Keratinocyte (primary cell): Measurements from ENCODE around the gene LAMA3. TPM values are rescaled to one million over a fixed set of nuclear protein-coding genes. Genes with fewer than 3 reads are reported as not detected.

Experiments used
- DNase-seq: peaks from one replicate; pipeline ENCODE4 v3.0.0-alpha.2; 2011; ENCODE audit warnings: low read depth, missing footprints, low spot score
- FAIRE-seq: peaks from 2 replicates; lab custom pipeline; 2011; peaks lifted over from hg19 to GRCh38; lab: Jason Lieb, UNC
- H2AFZ ChIP-seq: 2 replicates; pipeline ENCODE4 v1.6.0; 2012; ENCODE audit warnings: low read length, control low read depth, inconsistent platforms; ENCODE audit not compliant: control insufficient read depth
- H3K27ac ChIP-seq: 2 replicates; pipeline ENCODE4 v1.5.1; 2011; ENCODE audit warnings: low read length; ENCODE audit not compliant: control insufficient read depth, insufficient read depth
- H3K27me3 ChIP-seq: 3 replicates; pipeline ENCODE4 v1.6.0; 2011; ENCODE audit warnings: low read length; ENCODE audit not compliant: control insufficient read depth, insufficient read depth; ENCODE audit errors: extremely low read depth
- H3K36me3 ChIP-seq, 2 experiments: 2 replicates in 1 of 2; 3 replicates in 1 of 2; pipeline ENCODE4 v1.5.1; 2011; ENCODE audit warnings: low read length in 2 of 2, mild to moderate bottlenecking in 1 of 2; ENCODE audit not compliant: control insufficient read depth in 2 of 2, insufficient read depth in 2 of 2; ENCODE audit errors: extremely low read depth in 1 of 2
- H3K4me1 ChIP-seq: 3 replicates; pipeline ENCODE4 v1.5.1; 2011; ENCODE audit warnings: low read length; ENCODE audit not compliant: control insufficient read depth, insufficient read depth; ENCODE audit errors: extremely low read depth
- H3K4me2 ChIP-seq: 3 replicates; pipeline ENCODE4 v1.6.0; 2011; ENCODE audit warnings: low read depth, low read length; ENCODE audit not compliant: control insufficient read depth, insufficient read depth; ENCODE audit errors: extremely low read depth
- H3K4me3 ChIP-seq, 3 experiments: fragments of 200-600 bp in 1 of 3; sonication (generic) in 1 of 3; 2 replicates in 2 of 3; 3 replicates in 1 of 3; pipeline ENCODE4 v1.5.1; 2011 to 2016; ENCODE audit warnings: low read length in 3 of 3, mild to moderate bottlenecking in 3 of 3, control low read depth in 2 of 3, inconsistent platforms in 1 of 3, low read depth in 1 of 3, mixed read lengths in 1 of 3, mixed run types in 1 of 3, moderate library complexity in 1 of 3; ENCODE audit not compliant: control insufficient read depth in 2 of 3, insufficient read depth in 2 of 3; ENCODE audit errors: extremely low read depth in 1 of 3
- H3K79me2 ChIP-seq: 2 replicates; pipeline ENCODE4 v1.6.0; 2012; ENCODE audit warnings: low read length; ENCODE audit not compliant: control insufficient read depth, insufficient read depth
- H3K9ac ChIP-seq: 3 replicates; pipeline ENCODE4 v1.6.0; 2011; ENCODE audit warnings: low read length; ENCODE audit not compliant: control insufficient read depth, insufficient read depth; ENCODE audit errors: extremely low read depth
- H3K9me1 ChIP-seq: 3 replicates; pipeline ENCODE4 v1.6.0; 2011; ENCODE audit warnings: low read length; ENCODE audit not compliant: control insufficient read depth, insufficient read depth; ENCODE audit errors: extremely low read depth
- H3K9me3 ChIP-seq: 2 replicates; pipeline ENCODE4 v1.5.1; 2012; ENCODE audit warnings: low read depth, low read length; ENCODE audit not compliant: control insufficient read depth
- H4K20me1 ChIP-seq: 3 replicates; pipeline ENCODE4 v1.6.0; 2011; ENCODE audit warnings: low read length; ENCODE audit not compliant: control insufficient read depth, insufficient read depth; ENCODE audit errors: extremely low read depth
- EZH2 ChIP-seq: IDR thresholded peaks from one replicate; pipeline ENCODE4 v1.6.1; 2012; ENCODE audit warnings: inconsistent platforms, mild to moderate bottlenecking, low read length, moderate library complexity
- dilution Hi-C: fragments of 300-500 bp; cut with MboI; formaldehyde crosslinking; loops from one replicate; pipeline ENCODE4 v1.7.0; 2020; ENCODE audit warnings: low sequenced_read_pairs; ENCODE audit not compliant: extremely low pct_ligation_motif_present
- polyA plus RNA-seq, 5 experiments: library from polyadenylated mRNA; depleted of rRNA in 3 of 5; stranded (reverse) in 3 of 5; stranded (forward) in 1 of 5; unstranded in 1 of 5; fragments of >200 nt; gene quantifications; 1 replicate in 1 of 5; 2 replicates in 3 of 5; 3 replicates in 1 of 5; pipeline versions ENCODE4 v1.2.1 to v1.2.3, GENCODE V29; 2011 to 2012; ENCODE audit warnings: missing spikeins in 2 of 5, low read depth in 1 of 5, low replicate concordance in 1 of 5
- TF ChIP-seq, protein P1 (sequence below), 3 experiments: IDR thresholded peaks in 1 of 3; conservative IDR thresholded peaks in 1 of 3; optimal IDR thresholded peaks in 1 of 3; 2 replicates in 2 of 3; 3 replicates in 1 of 3; pipeline versions ENCODE3 to v1.5.1; 2011; ENCODE audit warnings: low read length in 3 of 3, mild to moderate bottlenecking in 3 of 3, moderate library complexity in 2 of 3, control low read depth in 1 of 3, inconsistent platforms in 1 of 3; ENCODE audit not compliant: insufficient read depth in 2 of 3; ENCODE audit errors: extremely low read depth in 1 of 3

LAMA3 gene
- polyA plus RNA-seq, 1 donor (not counting 4 experiments of a cell fraction or from before 2014, with no cell fraction given) = 1,944 TPM

- dilution Hi-C loops = no loop called here
- no peaks in the 10 kb centered on the region for H3K9me1 ChIP-seq
- H3K4me1 ChIP-seq = no peaks in the 10 kb centered on the region
- H3K9me3 ChIP-seq = no peaks in the 10 kb centered on the region
- H2AFZ ChIP-seq = no peak overlapping the region
- no peak overlapping the region for H3K4me3 ChIP-seq
- H3K27ac ChIP-seq = no peak overlapping the region
- H4K20me1 ChIP-seq = no peaks in the 10 kb centered on the region
- H3K9ac ChIP-seq = no peak overlapping the region
- DNase-seq (no peak), FAIRE-seq (no peak)
- no peaks in the 10 kb centered on the region for H3K27me3 ChIP-seq
- no peak overlapping the region for H3K4me2 ChIP-seq
- no peak for TF ChIP-seq EZH2
- TF ChIP-seq, protein P1, sequence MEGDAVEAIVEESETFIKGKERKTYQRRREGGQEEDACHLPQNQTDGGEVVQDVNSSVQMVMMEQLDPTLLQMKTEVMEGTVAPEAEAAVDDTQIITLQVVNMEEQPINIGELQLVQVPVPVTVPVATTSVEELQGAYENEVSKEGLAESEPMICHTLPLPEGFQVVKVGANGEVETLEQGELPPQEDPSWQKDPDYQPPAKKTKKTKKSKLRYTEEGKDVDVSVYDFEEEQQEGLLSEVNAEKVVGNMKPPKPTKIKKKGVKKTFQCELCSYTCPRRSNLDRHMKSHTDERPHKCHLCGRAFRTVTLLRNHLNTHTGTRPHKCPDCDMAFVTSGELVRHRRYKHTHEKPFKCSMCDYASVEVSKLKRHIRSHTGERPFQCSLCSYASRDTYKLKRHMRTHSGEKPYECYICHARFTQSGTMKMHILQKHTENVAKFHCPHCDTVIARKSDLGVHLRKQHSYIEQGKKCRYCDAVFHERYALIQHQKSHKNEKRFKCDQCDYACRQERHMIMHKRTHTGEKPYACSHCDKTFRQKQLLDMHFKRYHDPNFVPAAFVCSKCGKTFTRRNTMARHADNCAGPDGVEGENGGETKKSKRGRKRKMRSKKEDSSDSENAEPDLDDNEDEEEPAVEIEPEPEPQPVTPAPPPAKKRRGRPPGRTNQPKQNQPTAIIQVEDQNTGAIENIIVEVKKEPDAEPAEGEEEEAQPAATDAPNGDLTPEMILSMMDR (optimal IDR thresholded peaks at IDR 0.05 in 1 of 3, IDR thresholded peaks at IDR 0.05 in 1 of 3, conservative IDR thresholded peaks at IDR 0.05 in 1 of 3; ENCODE audit: extremely low read depth in 1 of 3, insufficient read depth in 2 of 3, low read length in 3 of 3) = no peak
- H3K36me3 ChIP-seq = no peaks in the 10 kb centered on the region
- H3K79me2 ChIP-seq = no peaks in the 10 kb centered on the region
Observed at GRCh38 chr18:23727707-23728493, 38.6 kb downstream of the LAMA3 start.

GRCh38 chr18:23730857-23731256 is 41.6 kb downstream of the LAMA3 start:
- H2AFZ ChIP-seq = no peak overlapping the region
- dilution Hi-C loops = no loop called here
- no peak for FAIRE-seq

More at GRCh38 chr18:23730857-23731256, 41.6 kb downstream of the LAMA3 start:
- DNase-seq = no peak
- Histone ChIP-seq H3K9ac (no peak overlapping the region), H3K9me1 (no peaks in the 10 kb centered on the region), H3K9me3 (no peaks in the 10 kb centered on the region), H3K4me3 (no peak overlapping the region), H3K4me1 (no peaks in the 10 kb centered on the region), H3K79me2 (no peaks in the 10 kb centered on the region), H3K27me3 (no peaks in the 10 kb centered on the region), H4K20me1 (no peaks in the 10 kb centered on the region), H3K4me2 (no peak overlapping the region), H3K27ac (no peak overlapping the region), H3K36me3 (no peaks in the 10 kb centered on the region)
- TF ChIP-seq EZH2 = no peak
- TF ChIP-seq, protein P1 (optimal IDR thresholded peaks at IDR 0.05 in 1 of 3, IDR thresholded peaks at IDR 0.05 in 1 of 3, conservative IDR thresholded peaks at IDR 0.05 in 1 of 3; ENCODE audit: extremely low read depth in 1 of 3, insufficient read depth in 2 of 3, low read length in 3 of 3) = no peak
